GM21825 (cell line): Measurements from ENCODE around the gene SFI1.
"Not testable (repeated sequence)": the region's sequence is repeated elsewhere in the genome, so short reads cannot be mapped to it uniquely, and the experiment has no call there.

Experiments used
- ATAC-seq: cut with Tn5 transposase; IDR thresholded peaks from one replicate; pipeline ENCODE4 v1.9.1; 2021; ENCODE audit warnings: mild to moderate bottlenecking, moderate library complexity; ENCODE audit not compliant: unreplicated experiment

Gene SFI1

GRCh38 chr22:31496007-31496734, at the start of gene SFI1:
SFI1 (plus strand) TSS chr22:31496536; CDS start chr22:31508285, 11,749 bp downstream.
- peak; percentile 65 for ATAC-seq

- no peak for ATAC-seq
These were observed 49.6 kb upstream of the SFI1 start for GRCh38 chr22:31446767-31447166.

- ATAC-seq = no peak
These were observed 49.0 kb upstream of the SFI1 start for GRCh38 chr22:31447337-31447736.

- ATAC-seq = no peak
These were observed 48.0 kb upstream of the SFI1 start for GRCh38 chr22:31448382-31448781.

GRCh38 chr22:31449506-31449905, 46.8 kb upstream of the SFI1 start:
- ATAC-seq = no peak

- no peak for ATAC-seq
These were observed 44.4 kb upstream of the SFI1 start for GRCh38 chr22:31451709-31452571.

- no peak for ATAC-seq
These were observed 34.6 kb upstream of the SFI1 start for GRCh38 chr22:31461699-31462098.

- no peak for ATAC-seq
These were observed 31.0 kb upstream of the SFI1 start for GRCh38 chr22:31465307-31465706.

GRCh38 chr22:31474743-31475142, 21.6 kb upstream of the SFI1 start:
- no peak for ATAC-seq

- no peak for ATAC-seq
These were observed 20.5 kb upstream of the SFI1 start for GRCh38 chr22:31475800-31476199.

- ATAC-seq = no peak
These were observed 19.0 kb upstream of the SFI1 start for GRCh38 chr22:31477329-31477728.

- ATAC-seq = no peak
These were observed 15.2 kb upstream of the SFI1 start for GRCh38 chr22:31481129-31481528.

GRCh38 chr22:31482470-31482869, 13.9 kb upstream of the SFI1 start:
- ATAC-seq = not testable (repeated sequence)

GRCh38 chr22:31486369-31486768, 10.0 kb upstream of the SFI1 start:
- ATAC-seq = not testable (repeated sequence)

GRCh38 chr22:31486951-31487350, 9.4 kb upstream of the SFI1 start:
- no peak for ATAC-seq

- ATAC-seq = no peak
These were observed 7.9 kb upstream of the SFI1 start for GRCh38 chr22:31488346-31488883.

GRCh38 chr22:31488988-31489617, 7.2 kb upstream of the SFI1 start:
- peak; percentile 30 for ATAC-seq

- ATAC-seq = peak; percentile 29
These were observed 6.5 kb upstream of the SFI1 start, which contains the start of gene EIF4ENIF1 for GRCh38 chr22:31489632-31490495. EIF4ENIF1 (minus strand) TSS chr22:31489842; CDS start chr22:31488718, 1,124 bp downstream.

GRCh38 chr22:31490496-31490925, 5.8 kb upstream of the SFI1 start:
- ATAC-seq = peak; percentile 48
